Measurements from ENCODE around the gene OR52M1. TPM values are rescaled to one million over a fixed set of nuclear protein-coding genes. Genes with fewer than 3 reads are reported as not detected.
A peak's percentile ranks its signal among the peaks of the same experiment; 100 is the strongest.
"Not testable (repeated sequence)": the region's sequence is repeated elsewhere in the genome, so short reads cannot be mapped to it uniquely, and the experiment has no call there.

OR52M1 gene
- total and polyA plus RNA-seq, 4 experiments from 2014 or later = not detected

- intact Hi-C loops (cut with micrococcal nuclease) = no loop called here
- no peaks in the 10 kb centered on the region for H3K9me3 ChIP-seq (ENCODE audit: control insufficient read depth in 1 of 2, low read length in 2 of 2)
- no peaks in the 10 kb centered on the region for H3K36me3 Mint-ChIP-seq
- H3K27me3 Mint-ChIP-seq = peaks cover 20 to 26% of the 10 kb centered on the region in 2 donors
- DNase-seq = no peak
- H3K36me3 ChIP-seq (ENCODE audit: insufficient read depth, low read length) = no peaks in the 10 kb centered on the region
- H3K27me3 ChIP-seq (ENCODE audit: insufficient read depth, low read length) = no peaks in the 10 kb centered on the region
- H3K27ac ChIP-seq (ENCODE audit: low read depth, low read length) = no peak overlapping the region
- no peaks in the 10 kb centered on the region for H3K4me1 ChIP-seq (ENCODE audit: insufficient read depth, low read length)
- no peaks in the 10 kb centered on the region for H3K4me1 Mint-ChIP-seq
- H3K27ac Mint-ChIP-seq = no peak overlapping the region
- CTCF ChIA-PET (ENCODE audit: partially characterized antibody) = no interaction called here
- no peak overlapping the region for H3K4me3 Mint-ChIP-seq
- H3K9me3 Mint-ChIP-seq = no peaks in the 10 kb centered on the region
- no peak overlapping the region for H3K4me3 ChIP-seq (ENCODE audit: low read length in 2 of 2)
- POLR2A ChIA-PET (ENCODE audit: partially characterized antibody) = no interaction called here
These were observed 22.7 kb upstream of the OR52M1 start for GRCh38 chr11:4522339-4522738.

DNA sequence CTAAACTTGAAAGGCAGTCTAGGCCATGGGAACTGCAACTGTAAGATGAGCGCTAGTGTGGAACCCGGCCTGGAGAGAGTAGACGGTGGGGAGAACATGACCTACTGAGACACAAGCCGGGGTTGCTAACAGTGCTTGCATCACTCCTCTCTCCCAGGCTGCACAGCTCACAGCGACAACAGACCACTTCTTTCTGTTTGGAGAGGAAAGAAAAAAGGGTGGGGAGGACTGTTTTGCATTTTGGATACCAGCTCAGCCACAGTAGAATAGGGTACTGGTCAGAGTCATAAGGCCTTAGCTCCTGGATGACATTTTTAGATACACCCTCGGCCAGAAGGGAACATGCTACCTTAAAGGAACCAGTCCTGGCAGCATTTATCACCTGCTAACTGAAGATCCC, 22.2 kb upstream of the OR52M1 start:
- Mint-ChIP-seq H3K4me3 (no peak overlapping the region), H3K4me1 (no peaks in the 10 kb centered on the region), H3K27me3 (peaks cover 24 to 26% of the 10 kb centered on the region in 2 donors), H3K9me3 (no peaks in the 10 kb centered on the region), H3K27ac (no peak overlapping the region), H3K36me3 (no peaks in the 10 kb centered on the region)
- no peak overlapping the region for H3K27ac ChIP-seq (ENCODE audit: low read depth, low read length)
- no peaks in the 10 kb centered on the region for H3K9me3 ChIP-seq (ENCODE audit: control insufficient read depth in 1 of 2, low read length in 2 of 2)
- H3K4me1 ChIP-seq (ENCODE audit: insufficient read depth, low read length) = no peaks in the 10 kb centered on the region
- H3K27me3 ChIP-seq (ENCODE audit: insufficient read depth, low read length) = no peaks in the 10 kb centered on the region
- H3K36me3 ChIP-seq (ENCODE audit: insufficient read depth, low read length) = no peaks in the 10 kb centered on the region
- POLR2A ChIA-PET (ENCODE audit: partially characterized antibody) = no interaction called here
- DNase-seq = no peak
- H3K4me3 ChIP-seq (ENCODE audit: low read length in 2 of 2) = no peak overlapping the region
- intact Hi-C loops (cut with micrococcal nuclease) = no loop called here
- CTCF ChIA-PET (ENCODE audit: partially characterized antibody) = no interaction called here

- H3K36me3 Mint-ChIP-seq = no peaks in the 10 kb centered on the region
- Histone ChIP-seq H3K27ac (ENCODE audit: low read depth, low read length) (no peak overlapping the region), H3K36me3 (ENCODE audit: insufficient read depth, low read length) (no peaks in the 10 kb centered on the region), H3K4me1 (ENCODE audit: insufficient read depth, low read length) (no peaks in the 10 kb centered on the region), H3K27me3 (ENCODE audit: insufficient read depth, low read length) (no peaks in the 10 kb centered on the region), H3K4me3 (ENCODE audit: low read length in 2 of 2) (no peak overlapping the region), H3K9me3 (ENCODE audit: control insufficient read depth in 1 of 2, low read length in 2 of 2) (no peaks in the 10 kb centered on the region)
- no peak overlapping the region for H3K27ac Mint-ChIP-seq
- no peak for DNase-seq
- H3K9me3 Mint-ChIP-seq = no peaks in the 10 kb centered on the region
- peaks cover 26 to 27% of the 10 kb centered on the region in 2 donors for H3K27me3 Mint-ChIP-seq
- ChIA-PET POLR2A (ENCODE audit: partially characterized antibody) (no interaction called here), CTCF (ENCODE audit: partially characterized antibody) (no interaction called here)
- H3K4me1 Mint-ChIP-seq = no peaks in the 10 kb centered on the region
- H3K4me3 Mint-ChIP-seq = no peak overlapping the region
- intact Hi-C loops (cut with micrococcal nuclease) = no loop called here
These were observed 21.3 kb upstream of the OR52M1 start for GRCh38 chr11:4523666-4524065.

DNA sequence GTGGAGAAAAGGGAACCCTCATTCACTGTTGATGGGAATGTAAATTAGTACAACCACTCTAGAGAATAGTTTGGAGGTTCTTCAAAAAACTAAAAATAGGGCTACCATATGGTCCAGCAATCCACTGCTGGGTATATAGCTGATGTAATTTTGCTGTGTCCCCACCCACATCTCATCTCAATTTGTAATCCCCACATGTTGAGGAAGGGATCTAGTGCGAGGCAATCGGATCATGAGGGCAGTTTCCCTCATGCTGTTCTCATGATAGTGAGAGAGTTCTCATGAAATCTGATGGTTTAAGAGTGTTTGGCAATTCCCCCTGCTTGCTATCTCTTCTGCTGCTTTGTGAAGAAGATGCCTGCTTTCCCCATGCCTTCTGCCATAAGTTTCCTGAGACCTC, 17.1 kb upstream of the OR52M1 start:
- Histone ChIP-seq H3K36me3 (ENCODE audit: insufficient read depth, low read length) (no peaks in the 10 kb centered on the region), H3K4me1 (ENCODE audit: insufficient read depth, low read length) (no peaks in the 10 kb centered on the region), H3K9me3 (ENCODE audit: control insufficient read depth in 1 of 2, low read length in 2 of 2) (no peaks in the 10 kb centered on the region), H3K4me3 (ENCODE audit: low read length in 2 of 2) (no peak overlapping the region), H3K27ac (ENCODE audit: low read depth, low read length) (no peak overlapping the region), H3K27me3 (ENCODE audit: insufficient read depth, low read length) (no peaks in the 10 kb centered on the region)
- Mint-ChIP-seq H3K4me3 (no peak overlapping the region), H3K4me1 (no peaks in the 10 kb centered on the region), H3K36me3 (no peaks in the 10 kb centered on the region), H3K27me3 (peaks cover 23 to 26% of the 10 kb centered on the region in 2 donors), H3K27ac (no peak overlapping the region), H3K9me3 (peaks cover 0 to 3% (median 0%) of the 10 kb centered on the region in 8 donors)
- DNase-seq = no peak
- POLR2A ChIA-PET (ENCODE audit: partially characterized antibody) = no interaction called here
- CTCF ChIA-PET (ENCODE audit: partially characterized antibody) = interaction anchor here (1.3 kb wide), 1 partner anchor 11 kb away, joined by 5 read pairs; no protein-coding TSS in a partner anchor
- intact Hi-C loops (cut with micrococcal nuclease) = no loop called here

GRCh38 chr11:4531686-4532085, 13.3 kb upstream of the OR52M1 start:
- H3K4me3 ChIP-seq (ENCODE audit: low read length in 2 of 2); H3K9me3 ChIP-seq (ENCODE audit: control insufficient read depth in 1 of 2, low read length in 2 of 2); DNase-seq; H3K27me3 ChIP-seq (ENCODE audit: insufficient read depth, low read length); H3K9me3 Mint-ChIP-seq; CTCF ChIA-PET (ENCODE audit: partially characterized antibody); intact Hi-C loops (cut with micrococcal nuclease); H3K4me1 Mint-ChIP-seq; H3K36me3 Mint-ChIP-seq; H3K4me3 Mint-ChIP-seq; H3K27ac Mint-ChIP-seq; POLR2A ChIA-PET (ENCODE audit: partially characterized antibody); H3K4me1 ChIP-seq (ENCODE audit: insufficient read depth, low read length); H3K36me3 ChIP-seq (ENCODE audit: insufficient read depth, low read length); H3K27ac ChIP-seq (ENCODE audit: low read depth, low read length): not testable (repeated sequence)
- H3K27me3 Mint-ChIP-seq = peaks cover 12 to 14% of the 10 kb centered on the region in 2 donors

DNA sequence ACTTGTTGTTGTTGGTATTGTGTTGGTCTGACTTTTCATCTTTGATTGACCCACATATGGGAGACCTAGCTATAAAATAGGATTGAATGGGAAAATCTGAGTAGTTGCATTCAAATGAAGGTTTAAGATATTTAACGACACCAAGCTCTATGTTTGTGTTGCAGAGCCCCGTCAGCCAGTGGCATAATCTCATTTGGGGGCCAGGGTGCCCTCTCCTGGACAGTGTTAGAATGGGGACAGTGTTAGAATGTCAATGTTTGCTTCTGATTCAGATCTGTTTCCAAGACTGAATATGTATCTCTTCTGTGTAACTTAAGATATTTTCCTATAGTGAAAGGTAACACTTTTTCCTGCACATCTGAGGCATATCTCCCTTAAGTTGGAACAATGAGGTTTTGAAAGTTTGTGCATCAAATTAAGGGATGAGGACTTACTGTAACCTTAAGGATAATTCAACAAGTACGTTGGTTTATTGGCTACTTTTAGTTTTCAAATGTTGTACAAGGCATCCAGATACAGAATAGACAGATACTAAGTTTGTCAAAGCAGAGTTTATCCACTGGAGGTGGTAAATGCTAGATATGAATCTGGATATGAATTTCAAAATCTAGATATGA, 5.3 kb upstream of the OR52M1 start:
- Mint-ChIP-seq H3K36me3 (no peaks in the 10 kb centered on the region), H3K9me3 (no peaks in the 10 kb centered on the region), H3K4me1 (no peaks in the 10 kb centered on the region), H3K4me3 (no peak overlapping the region), H3K27me3 (peaks cover 1 to 3% of the 10 kb centered on the region in 2 donors), H3K27ac (no peak overlapping the region)
- peak in 4 of 5 donors; percentile 27 to 35 (median 32) for DNase-seq
- Histone ChIP-seq H3K4me3 (ENCODE audit: low read length in 2 of 2) (no peak overlapping the region), H3K9me3 (ENCODE audit: control insufficient read depth in 1 of 2, low read length in 2 of 2) (no peaks in the 10 kb centered on the region), H3K27me3 (ENCODE audit: insufficient read depth, low read length) (no peaks in the 10 kb centered on the region), H3K4me1 (ENCODE audit: insufficient read depth, low read length) (no peaks in the 10 kb centered on the region), H3K36me3 (ENCODE audit: insufficient read depth, low read length) (no peaks in the 10 kb centered on the region), H3K27ac (ENCODE audit: low read depth, low read length) (no peak overlapping the region)
- intact Hi-C loops (cut with micrococcal nuclease) = loop anchor here (1.0 kb wide), 1 partner anchor 352 kb away; no protein-coding TSS in a partner anchor
- ChIA-PET POLR2A (ENCODE audit: partially characterized antibody) (interaction anchor here (0.6 kb wide), 1 partner anchor 146 kb away, joined by 3 read pairs; no protein-coding TSS in a partner anchor), CTCF (ENCODE audit: partially characterized antibody) (interaction anchor here (0.6 to 7.8 kb wide), 13 partner anchors 11 to 355 kb away, joined by 3 to 151 read pairs (median 4); partner anchors contain the start of gene OR52K1)

DNA sequence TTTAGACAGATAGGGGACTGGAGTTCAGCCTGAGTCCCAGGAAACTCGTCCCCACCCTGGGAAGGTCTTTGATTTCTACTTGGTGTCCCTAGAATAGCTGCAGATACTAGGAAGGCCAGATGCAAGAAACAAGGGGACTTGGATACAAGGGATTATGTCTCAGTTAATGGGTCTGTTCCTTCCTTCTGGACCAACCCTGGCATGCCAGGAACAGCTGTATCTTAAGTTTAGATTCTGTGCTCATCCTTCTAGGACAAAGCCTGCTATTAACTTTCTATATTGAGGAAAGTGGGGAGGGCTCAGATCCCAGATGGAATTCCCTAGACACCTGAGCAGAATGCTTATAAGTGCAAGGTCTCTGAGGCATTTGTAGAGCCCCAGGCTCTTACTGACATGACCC, 3.9 kb upstream of the OR52M1 start:
- H3K4me1 Mint-ChIP-seq = no peaks in the 10 kb centered on the region
- H3K27ac ChIP-seq (ENCODE audit: low read depth, low read length) = no peak overlapping the region
- no peaks in the 10 kb centered on the region for H3K4me1 ChIP-seq (ENCODE audit: insufficient read depth, low read length)
- H3K4me3 Mint-ChIP-seq = no peak overlapping the region
- no peaks in the 10 kb centered on the region for H3K27me3 ChIP-seq (ENCODE audit: insufficient read depth, low read length)
- CTCF ChIA-PET (ENCODE audit: partially characterized antibody) = interaction anchor here (1.0 to 7.8 kb wide), 3 partner anchors 8 to 356 kb away, joined by 4 to 151 read pairs (median 5); no protein-coding TSS in a partner anchor
- H3K36me3 ChIP-seq (ENCODE audit: insufficient read depth, low read length) = no peaks in the 10 kb centered on the region
- no peaks in the 10 kb centered on the region for H3K9me3 Mint-ChIP-seq
- no peak for DNase-seq
- H3K4me3 ChIP-seq (ENCODE audit: low read length in 2 of 2) = no peak overlapping the region
- H3K27me3 Mint-ChIP-seq = peaks cover 3 to 4% of the 10 kb centered on the region in 2 donors
- POLR2A ChIA-PET (ENCODE audit: partially characterized antibody) = no interaction called here
- no peak overlapping the region for H3K27ac Mint-ChIP-seq
- no peaks in the 10 kb centered on the region for H3K36me3 Mint-ChIP-seq
- intact Hi-C loops (cut with micrococcal nuclease) = no loop called here
- no peaks in the 10 kb centered on the region for H3K9me3 ChIP-seq (ENCODE audit: control insufficient read depth in 1 of 2, low read length in 2 of 2)

All from CD4-positive, alpha-beta memory T cell (primary cell).